Measurements from ENCODE around the gene C16orf95. TPM values are rescaled to one million over a fixed set of nuclear protein-coding genes. Genes with fewer than 3 reads are reported as not detected.

C16orf95 gene
- total and polyA plus RNA-seq, 2 of the 4 experiments (the other 2 are of a cell fraction) = 2.0 to 4.7 TPM

DNA sequence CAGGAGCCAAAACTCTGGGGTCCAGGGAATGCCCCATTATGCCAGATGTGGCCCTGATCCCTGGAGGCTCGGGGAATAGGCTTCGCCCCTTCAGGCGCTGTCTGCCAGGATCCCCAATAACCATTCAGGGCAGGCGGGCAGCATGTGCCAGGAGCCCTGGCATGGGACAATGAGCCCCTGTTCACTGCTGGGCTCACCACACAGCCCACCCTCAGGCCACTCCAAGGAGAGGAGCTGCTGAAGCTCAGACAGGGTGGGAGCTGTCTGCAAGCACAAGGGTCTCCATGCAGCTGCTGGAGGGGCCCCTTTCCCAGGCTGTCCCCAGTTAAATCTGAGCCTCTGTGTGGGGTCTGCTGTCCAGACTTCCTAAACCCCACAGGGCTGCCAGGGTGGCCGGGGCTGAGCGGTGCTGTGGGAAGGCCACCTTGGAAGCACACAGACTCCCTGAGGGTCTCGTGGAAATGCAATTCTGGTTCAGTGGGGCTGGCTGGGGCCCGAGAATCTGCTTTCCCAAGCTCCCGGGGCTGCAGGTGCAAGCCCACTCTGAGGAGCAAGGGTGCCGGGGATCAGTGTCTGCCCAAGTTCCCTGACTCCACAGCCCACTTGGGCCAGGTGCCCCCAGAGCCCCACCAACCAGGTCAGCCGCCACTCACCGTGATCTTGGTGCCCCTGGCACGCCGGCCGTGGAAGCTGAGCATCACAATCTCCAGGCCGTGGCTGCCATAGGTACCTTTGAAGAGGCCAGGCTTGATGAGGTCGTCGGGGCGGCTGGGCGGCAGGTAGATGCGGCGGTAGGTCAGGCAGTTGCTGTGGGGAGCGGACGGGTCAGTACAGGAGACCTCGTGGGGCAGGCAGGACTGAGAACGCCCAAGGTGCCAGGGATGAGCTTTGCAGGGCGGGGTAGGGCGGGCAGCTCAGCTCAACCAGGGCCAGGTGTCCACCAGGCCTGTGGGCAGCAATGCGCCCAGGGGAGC lies 17.7 kb upstream of the C16orf95 start (continued):
- TF ChIP-seq ELK1 (IDR thresholded peaks at IDR 0.05; ENCODE audit: borderline replicate concordance, low read depth, low read length) (no peak), BHLHE40 (IDR thresholded peaks at IDR 0.05; ENCODE audit: low read depth, low read length) (no peak)

Data from IMR-90 (cell line).